ENCODE results near the gene TLE2.

Gene TLE2

DNA sequence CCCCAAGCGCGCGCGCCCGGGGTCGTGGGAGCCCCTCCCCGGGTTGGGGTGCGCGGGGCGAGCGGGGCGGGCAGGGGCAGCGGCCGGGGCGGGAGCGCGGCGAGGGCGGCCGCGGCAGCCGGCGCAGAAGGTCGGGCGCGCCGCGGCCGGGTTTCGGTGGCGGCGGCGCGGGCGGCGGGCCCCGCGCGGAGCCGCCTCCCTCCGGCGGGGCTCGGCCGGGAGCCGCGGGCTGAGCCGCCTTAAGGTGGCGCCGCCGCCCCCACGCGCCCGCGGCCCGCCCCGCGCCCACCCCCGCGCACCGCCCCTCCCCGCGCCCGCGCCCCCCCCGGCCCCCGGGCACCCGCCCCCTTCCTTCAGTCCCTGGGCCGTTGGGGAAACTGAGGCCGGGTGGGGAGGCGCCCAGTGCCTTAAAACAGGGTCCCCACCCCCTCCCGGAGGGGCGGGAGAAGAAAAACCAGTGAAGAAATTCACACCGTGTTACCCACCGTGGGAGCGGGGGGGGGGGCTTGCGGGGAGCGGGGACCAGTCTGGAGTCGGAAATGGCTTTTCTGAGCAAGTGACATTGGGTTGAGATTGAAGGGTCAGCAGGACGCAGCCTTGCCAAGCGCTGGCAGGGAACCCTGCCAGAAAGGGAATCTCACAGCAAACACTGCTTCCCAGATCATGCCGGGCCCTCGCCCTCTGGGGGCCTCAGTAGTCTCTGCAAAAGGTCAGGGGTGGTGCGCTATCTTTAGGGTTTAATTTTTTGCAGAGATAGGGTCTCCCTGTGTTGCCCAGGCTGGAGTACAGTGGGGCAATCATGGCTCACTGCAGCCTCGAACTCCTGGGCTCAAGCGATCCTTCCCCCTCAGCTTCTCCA, at the start of gene TLE2:
Gene TLE2, minus strand, starts transcription at position 216 of the 859 bp plus-strand sequence. CDS start 376 bp downstream, outside the sequence.
- DNase-seq: peak; percentile 44

DNA sequence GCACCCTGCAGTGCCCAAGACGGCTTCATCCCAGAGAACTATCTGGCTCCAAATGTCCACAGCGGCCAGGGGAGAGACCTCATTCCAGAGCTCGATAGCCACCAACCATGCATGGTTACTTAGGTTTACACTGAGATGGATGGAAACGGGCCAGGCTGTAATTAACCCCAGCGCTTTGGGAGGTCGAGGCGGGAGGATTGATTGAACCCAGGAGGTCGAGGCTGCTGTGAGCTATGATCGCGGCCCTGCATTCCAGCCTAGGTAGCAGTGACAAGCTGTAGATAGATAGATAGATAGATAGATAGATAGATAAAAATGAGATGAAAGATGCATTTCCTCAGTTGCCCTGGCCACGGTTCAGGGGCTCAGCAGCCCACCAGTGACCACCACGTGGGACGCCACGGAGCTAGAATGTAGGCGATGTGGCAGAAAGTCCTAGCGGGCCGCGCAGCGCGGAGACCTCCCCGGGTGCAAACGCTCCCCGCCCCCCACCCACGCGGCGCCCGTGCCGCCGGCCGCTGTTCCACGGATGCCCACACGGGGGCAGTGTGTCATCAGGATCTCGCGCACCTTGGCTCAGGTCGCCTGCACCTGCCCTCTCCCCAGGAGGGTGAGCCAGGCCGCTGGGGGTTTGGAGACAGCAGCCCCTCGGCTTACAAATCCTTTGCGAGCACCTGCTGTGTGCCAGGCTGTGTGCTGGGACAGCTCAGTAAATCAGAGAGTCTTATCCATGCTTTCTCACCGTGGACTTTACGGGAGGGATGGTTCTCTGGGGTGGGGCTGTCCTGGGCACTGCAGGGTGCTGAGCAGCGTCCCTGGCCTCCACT, 46.7 kb upstream of the TLE2 start:
- peak; percentile 83 for DNase-seq

DNA sequence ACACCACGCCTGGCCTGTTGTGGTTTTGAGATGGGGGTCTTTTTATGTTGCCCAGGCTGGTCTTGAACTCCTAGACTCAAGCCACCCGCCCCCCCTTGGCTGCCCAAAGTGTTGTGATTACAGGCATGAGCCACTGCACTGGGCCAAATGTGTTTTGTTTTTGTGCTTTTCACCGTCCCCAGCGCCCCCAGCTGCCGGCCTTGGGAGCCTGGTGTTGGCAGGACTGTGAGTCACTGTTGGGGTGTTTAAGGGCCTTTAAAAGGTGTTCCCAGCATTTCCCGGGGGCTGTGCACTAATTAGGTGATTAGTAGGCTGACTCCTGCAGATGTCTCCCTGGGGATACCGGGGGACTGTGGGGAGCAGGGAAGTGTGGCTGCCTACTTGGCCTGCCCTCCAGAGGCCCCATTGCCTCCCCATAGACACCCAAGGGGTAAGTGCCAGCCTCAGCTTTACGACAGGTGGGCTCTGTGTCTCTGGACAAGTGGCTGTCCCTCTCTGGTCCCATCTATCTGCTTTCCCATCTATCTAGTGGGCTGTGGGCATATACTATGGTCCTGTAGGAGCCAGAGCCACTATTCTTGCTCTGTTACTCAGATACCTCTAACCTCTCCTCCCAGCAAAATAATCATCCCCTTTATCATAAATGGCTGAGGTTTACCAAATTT, 45.0 kb upstream of the TLE2 start:
- no peak for DNase-seq

DNA sequence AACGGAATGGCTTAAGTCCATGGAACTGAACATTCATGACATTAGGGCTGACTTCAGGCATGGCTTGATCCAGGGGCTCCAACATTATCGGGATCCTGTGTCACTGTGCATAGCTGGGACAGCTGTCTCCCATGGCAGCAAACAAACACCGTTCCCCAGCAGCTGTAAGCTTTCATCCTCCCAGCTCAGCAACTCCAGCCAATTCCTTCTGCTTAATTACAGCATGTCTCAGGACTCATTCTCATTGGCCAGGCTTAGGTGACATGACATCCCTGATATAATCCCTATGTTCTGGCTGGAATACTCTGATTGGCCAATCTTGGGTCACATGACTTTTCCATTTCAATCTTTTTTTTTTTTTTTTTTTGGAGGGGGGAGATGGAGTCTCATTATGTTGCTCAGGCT, 44.1 kb upstream of the TLE2 start:
- no peak for DNase-seq

DNA sequence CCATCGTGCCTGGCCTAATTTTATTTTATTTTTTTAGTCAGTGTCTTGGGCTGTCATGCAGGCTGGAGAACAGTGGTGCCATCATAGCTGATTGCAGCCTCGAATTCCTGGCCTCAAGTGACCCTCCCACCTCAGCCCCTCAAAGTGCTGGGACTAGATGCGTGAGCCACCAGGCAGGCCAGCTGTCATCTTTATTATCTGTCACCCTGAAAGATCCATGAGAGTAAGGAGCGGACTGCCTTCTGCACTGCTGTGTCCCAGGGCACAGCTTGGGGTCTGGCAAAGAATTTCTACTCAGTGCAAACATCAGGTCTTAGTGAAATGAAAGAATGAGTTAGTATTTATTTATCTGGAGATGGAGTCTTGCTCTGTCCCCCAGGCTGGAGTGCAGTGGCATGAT, 42.7 kb upstream of the TLE2 start:
- DNase-seq: no peak

DNA sequence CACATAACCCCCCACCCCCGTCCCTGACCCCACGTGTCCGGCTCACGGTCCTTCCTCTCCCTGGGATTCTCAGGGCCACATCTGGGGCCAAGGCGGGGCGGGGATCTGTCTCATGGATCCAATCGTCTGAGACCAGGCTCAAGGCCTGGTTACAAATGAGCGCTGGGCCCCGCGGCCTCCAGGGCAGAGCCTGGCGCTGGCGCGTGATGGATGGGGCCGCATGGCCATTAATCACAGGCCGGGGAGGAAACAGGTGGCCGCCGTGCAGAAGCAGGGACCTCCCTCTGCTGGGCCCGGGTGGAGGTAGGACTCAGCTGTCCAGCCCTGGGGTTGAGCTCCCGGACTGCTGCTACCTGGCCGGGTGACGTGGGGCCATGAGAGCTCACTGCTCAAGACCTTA, 39.0 kb upstream of the TLE2 start:
- no peak for DNase-seq

DNA sequence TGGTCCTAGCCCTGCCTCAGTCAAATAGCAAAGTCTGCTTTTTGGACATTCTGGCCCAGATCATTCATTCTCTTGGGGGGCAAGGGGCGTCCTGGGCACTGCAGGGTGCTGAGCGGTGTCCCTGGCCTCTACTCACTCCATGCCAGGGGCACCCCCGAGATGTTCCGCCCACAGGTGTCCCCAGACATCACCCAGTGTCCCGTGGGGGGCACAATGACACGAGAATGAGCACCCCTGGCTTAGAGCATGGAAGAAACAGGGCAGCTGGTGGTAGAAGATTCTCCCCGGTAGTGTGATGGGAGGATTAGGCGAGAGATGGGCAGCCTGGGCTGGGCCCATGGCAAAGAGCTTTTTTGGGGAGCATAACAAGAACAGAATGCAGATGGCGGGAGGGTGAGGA, 38.5 kb upstream of the TLE2 start:
- no peak for DNase-seq

DNA sequence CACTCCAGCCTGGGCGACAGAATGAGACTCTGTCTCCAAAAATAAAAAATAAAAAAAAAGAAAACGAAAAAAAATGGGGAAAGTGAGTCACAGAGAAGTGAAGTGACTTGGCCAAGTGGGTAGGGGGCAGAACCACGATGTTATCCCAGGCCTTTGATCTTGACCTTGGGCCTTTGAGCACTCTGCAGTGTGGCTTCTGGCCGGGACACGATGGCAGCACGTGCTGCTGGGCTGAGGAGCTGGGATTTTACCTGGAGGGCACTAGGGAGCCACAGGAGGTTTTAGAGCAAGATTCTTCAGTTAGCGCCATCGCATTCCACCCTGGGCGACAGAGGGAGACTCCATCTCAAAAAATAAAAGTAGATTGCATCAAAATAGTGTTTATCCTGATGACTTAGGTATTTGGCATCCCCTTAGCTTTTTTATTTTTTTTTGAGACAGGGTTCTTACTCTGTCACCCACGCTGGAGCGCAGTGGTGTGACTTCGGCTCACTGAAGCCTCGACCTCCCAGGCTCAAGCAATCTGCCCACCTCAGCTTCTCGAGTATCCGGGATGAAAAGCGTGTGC, 37.5 kb upstream of the TLE2 start:
- no peak for DNase-seq

DNA sequence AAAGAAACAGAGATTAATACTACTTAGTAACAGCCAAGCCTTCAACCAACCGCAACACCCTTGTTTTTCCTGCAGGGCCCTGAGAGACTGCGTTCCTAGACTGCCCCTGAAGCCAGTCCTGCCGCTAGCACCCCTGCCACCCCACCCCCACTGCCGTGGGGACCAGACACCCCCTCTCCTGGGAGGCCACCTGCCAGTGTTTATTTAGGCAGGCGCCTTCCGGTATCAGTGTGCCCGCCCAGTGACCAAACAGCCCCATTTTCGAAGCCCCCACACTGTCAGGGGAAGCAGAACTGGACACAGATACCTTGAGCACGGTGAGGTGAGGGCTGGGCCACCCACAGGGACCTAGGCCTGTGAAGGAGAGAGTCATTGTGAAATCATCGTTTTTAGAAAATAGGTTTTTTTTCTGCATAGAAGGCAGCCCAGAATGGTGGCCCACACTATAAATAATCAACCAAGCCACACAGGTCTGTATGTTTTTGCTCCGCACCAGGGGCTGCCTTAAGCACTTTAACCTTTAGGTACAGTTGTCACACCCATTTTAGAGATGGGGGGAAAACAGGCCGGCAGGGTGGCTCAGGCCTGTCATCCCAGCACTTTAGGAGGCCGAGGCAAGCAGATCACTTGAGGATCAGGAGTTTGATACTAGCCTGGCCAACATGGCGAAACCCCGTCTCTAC, 36.7 kb upstream of the TLE2 start:
- DNase-seq: no peak

DNA sequence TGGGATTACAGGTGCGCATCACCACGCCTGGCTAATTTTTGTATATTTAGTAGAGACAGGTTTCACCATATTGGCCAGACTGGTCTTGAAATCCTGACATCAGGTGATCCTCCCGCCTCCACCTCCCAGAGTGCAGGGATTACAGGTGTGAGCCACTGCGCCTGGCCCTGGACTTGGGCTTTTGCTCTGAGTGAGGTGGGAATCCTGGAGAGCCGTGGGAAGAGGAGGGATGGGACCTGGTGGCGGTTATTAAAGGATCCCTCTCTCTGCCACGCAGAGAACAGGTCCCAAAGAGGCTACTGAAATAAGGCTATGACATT, 34.9 kb upstream of the TLE2 start:
- DNase-seq: no peak

DNA sequence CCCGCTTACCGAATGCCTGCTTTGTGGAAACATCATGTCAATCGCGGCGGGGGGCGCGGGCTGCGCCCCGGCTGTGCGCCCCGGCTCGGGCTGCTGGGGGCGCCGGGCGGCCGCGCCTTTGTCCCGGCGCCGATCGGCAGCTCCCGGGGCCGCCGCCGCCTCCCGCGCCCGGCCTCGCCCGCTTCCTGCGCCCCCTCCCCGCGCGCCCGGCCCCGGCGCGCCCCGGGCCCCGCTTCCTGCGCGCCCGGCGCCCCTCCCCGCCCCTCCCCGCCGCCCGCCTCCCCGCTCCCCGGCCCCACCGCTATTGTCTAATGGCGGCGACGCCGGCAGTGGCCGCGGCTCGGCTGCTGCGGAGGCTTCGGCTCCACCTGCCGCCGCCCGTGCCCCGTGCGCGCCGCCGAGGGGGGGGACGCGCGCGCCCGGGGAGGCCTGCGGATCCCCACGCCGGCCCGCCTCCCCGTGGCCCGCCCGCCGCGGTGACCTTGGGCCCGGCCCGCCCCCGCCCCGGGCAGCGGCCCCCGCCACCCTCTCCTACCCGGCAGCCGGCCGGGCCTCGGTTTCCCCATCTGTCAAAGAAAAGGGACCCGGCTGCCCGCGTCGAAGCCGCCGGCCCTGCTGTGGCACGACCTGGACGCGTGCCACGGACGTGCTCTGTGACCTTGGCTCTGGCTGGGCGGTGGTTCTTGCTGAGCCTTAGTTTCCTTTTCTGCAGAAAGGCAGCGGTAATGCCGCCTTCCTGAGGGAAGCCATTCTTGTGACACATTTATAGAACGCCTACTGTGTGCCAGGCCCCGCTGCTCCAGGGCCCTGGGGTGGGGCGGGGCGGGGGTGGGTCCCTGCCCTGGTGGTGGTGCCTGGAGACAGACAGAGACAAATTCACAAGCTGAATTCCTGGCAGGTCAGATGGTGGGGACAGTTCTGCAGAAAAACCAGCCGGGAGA, 33.4 kb upstream of the TLE2 start, which contains the start of gene TLE5:
Gene TLE5, minus strand, starts transcription at position 331 of the 941 bp plus-strand sequence. Its CDS starts 295 bp downstream, at position 36.
- DNase-seq: peak; percentile 86

DNA sequence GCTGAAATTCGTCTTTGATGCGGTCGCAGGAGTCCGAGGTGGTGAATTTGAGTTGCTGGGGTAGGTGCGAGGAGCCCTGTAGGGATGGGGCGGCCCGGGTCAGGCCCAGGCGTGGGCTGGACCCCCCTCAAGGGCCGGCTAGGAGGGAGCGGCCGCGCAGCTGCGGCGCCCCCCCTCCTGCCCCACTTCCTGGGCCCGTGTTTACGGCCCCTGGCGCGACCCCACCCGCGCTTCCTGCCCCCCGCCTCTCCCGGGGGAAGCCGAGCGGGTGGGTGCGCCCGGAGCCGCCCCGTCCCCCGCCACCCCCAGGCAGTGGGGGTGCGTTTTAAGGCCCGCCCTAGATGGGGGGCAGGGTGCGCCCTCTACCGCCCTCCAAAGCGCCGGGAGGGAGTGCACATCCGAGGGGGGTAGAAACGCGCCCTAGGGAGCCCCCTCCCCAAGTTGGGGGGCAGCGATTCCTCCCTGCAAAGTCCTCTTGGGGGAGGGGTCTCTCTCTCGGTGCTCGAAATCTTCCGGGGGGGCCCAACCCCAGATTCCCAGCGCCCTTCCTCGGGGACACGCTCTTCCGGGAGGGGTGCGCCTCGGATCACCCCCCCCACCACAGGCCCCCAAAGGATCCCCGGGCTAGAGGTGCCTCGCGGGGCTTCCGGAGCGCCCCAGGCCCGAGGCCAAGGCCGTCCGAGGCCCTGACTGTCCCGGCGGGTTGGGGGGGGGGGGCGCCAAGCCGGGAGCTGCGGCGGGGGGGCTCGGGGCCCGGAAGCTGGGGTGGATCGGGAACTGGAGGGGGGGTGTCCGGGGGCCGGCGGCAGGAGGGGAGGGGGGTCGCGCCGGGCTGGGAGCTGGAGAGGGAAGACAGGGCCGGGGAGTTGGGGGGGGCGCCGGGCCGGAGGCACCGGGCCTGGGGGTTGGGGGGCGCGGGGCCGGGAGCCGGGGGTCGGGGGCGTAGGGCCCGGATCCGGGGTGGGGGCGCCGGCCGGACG, 32.4 kb upstream of the TLE2 start:
- DNase-seq: peak; percentile 90

DNA sequence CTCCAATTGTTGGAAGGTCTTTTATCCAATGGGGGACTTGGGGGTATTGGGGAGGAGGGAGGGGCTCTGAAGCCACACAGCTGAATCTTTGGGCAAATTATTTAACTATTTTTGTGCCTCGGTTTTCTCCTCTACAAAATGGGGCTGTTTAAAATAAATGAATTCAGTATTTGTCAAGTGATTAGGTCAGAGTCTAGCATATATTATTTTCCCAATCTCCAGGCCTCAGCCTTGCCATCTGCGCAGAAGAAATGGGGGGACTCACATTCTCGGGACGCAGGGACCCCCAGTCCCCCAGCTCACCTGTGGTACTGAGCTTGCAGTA, 31.7 kb upstream of the TLE2 start:
- no peak for DNase-seq

DNA sequence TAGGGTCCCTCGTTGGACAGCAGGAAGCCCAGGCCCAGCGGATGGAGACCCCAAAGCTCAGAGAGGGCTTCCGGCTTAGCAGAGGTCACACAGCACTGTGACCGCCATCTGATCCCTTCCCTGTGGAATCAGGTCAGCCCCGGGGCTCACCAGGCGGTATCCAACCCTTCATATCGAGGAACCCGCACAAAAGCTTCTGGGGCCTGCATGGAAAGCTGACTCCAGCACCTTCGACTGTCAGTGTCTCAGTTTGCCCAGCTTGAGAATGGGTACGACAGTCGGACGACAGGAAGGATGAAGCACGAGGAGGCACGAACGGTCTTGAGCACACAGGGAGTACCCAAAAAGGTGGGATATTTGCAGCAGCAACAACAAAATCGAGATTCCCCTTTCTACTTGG, 30.6 kb upstream of the TLE2 start:
- DNase-seq: peak; percentile 14

DNA sequence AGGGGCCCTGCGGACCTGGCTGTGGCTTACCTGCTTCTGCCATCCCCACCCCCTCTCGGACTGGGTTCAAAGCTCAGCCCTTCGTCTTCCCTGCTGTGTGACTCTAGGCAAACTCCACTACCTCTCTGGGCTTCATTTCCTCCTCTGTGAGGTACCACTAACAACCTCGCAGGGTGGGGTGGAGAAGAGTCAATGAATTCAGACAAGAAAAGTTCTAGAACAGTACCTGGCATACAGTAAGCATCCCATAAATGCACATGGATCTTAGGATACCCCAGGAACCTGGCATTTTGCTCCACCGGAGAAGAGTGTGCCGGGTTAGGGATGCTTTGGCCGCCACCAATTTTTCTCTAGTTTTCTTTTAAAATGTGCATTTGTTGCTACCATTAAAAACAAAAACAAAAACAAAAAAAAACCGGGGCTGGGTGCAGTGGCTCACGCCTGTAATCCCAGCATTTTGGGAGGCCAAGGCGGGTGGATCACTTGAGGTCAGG, 29.8 kb upstream of the TLE2 start:
- no peak for DNase-seq

DNA sequence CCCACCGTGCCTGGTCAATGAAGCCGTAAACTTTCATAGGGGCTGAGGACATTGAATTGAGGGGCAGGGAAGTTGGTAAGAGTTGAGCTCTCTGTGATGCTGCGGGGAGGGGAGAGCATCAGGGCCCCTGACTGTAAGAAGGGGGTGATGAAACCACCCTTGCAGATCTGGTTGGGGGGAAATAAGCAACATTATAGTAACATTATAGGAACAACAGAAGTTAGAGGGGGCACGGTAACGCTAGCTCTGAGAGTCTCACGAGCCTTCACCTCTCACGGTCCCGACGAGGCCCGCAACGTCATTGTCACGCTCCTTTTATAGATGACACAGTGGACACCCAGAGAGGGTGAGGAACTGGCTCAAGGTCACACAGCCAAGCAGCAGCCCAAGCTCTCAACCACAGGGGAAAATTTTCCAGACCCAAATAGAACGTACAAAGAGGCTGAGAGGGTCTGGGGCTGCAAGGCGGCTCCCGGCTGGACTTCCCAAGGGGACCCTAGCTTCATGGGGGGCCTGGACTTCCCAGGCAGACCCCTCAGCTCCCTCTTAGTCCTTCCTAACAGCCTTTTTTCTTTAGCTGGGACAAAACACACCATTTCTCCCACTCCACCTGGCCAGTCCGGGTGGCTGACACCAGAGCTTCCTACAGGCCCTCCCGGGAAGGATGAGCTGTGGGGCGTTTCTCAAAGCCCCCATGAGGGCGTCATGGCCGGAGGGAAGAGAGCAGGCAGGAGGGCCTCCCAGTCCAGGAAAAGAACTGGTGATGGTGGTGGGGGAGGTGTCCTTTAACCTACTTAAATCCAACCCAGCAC, 29.1 kb upstream of the TLE2 start:
- no peak for DNase-seq

DNA sequence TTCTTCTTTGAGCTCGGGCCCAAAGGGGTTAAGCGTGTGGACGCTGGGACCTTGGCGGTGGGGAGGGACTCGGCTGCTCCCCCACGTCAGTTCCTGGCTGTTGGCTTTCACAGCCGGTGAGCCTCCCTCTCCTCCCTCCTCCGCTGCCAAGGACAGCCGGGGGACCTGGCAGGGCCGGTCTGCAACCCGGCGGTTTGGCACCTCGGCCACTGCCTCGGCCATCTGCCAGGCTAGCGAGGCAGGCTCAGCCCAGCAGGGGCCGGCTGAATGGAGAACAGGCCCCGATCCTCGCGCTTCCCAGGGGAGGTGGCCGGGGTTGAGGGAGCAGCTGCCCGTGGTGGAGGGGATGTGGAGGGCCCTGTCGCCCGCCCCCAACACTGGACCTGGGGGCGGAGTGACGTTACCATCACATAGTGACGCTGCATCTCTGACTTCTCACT, 28.2 kb upstream of the TLE2 start:
- DNase-seq: no peak

DNA sequence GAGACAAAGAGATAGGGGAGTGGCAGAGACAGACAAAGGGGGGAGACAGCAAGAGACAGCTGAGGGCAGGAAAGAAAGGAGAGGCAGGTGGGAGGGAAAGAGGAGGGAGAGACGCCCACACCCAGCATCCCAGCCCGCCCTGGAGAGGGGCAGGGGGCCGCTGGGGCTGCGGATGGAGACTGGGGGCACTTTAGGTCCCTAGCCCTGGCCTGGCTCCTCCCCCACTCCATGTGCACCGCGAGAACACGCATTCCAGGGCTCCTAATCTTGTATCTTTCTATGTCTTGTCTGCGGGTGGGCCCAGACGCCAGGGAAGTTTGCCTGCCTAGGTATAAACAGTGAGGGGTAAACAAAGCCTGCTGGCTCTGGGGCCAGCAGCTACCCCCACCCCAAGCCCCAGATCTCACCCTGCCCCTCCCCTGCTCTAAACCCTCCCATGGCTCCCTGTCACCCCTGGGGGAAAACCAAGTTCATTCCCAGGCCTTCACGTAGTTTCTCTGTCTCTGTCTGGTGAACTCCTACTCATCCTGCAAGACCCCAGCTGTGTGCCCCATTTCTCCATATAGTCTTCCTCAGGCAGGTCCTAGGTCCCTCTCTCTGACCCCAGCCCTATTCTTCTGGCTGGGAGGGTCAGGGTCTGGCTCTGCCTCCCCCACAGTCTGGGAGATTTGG, 27.5 kb upstream of the TLE2 start:
- no peak for DNase-seq

Measured in CD4-positive, alpha-beta T cell treated with Interleukin-6 for 4 hours (primary cell).